HepG2 (cell line): ENCODE data around the gene TTPAL. TPM values are rescaled to one million over a fixed set of nuclear protein-coding genes. Genes with fewer than 3 reads are reported as not detected.
A peak's percentile ranks its signal among the peaks of the same experiment; 100 is the strongest.

ENCODE experiments used
- ARID5B ChIP-seq: IDR thresholded peaks from 2 replicates; pipeline ENCODE4 v1.4.0; 2020; ENCODE audit warnings: mild to moderate bottlenecking, missing genetic modification reagents
- CEBPG ChIP-seq: IDR thresholded peaks from 2 replicates; pipeline ENCODE4 v1.6.1; 2016
- DBP ChIP-seq: sonication (generic); formaldehyde crosslinking; IDR thresholded peaks from 2 replicates; pipeline ENCODE4 v1.4.0; 2020; ENCODE audit warnings: missing genetic modification reagents; ENCODE audit errors: not compliant biosample characterization
- GZF1 ChIP-seq: sonication (generic); formaldehyde crosslinking; IDR thresholded peaks from 2 replicates; pipeline ENCODE4 v1.5.1; 2020; ENCODE audit warnings: mild to moderate bottlenecking, missing genetic modification reagents
- HNF4A ChIP-seq: sonication (generic); formaldehyde crosslinking; IDR thresholded peaks from 2 replicates; pipeline ENCODE4 v1.4.0; 2020; ENCODE audit warnings: missing genetic modification reagents
- IRX3 ChIP-seq: sonication (generic); formaldehyde crosslinking; IDR thresholded peaks from 2 replicates; pipeline ENCODE4 v1.8.1; 2023; ENCODE audit warnings: mild to moderate bottlenecking, low read depth, missing genetic modification reagents, borderline replicate concordance
- KLF16 ChIP-seq, 2 experiments: sonication (generic) in 1 of 2; formaldehyde crosslinking in 1 of 2; IDR thresholded peaks; 2 replicates each; pipeline versions ENCODE4 v1.6.1 to v1.8.0; 2016 to 2023; ENCODE audit warnings: missing genetic modification reagents in 2 of 2, missing compliant biosample characterization in 1 of 2
- KLF6 ChIP-seq: IDR thresholded peaks from 2 replicates; pipeline ENCODE4 v1.8.0; 2016; ENCODE audit warnings: missing biosample characterization, missing genetic modification reagents
- MTERF4 ChIP-seq: sonication (generic); formaldehyde crosslinking; IDR thresholded peaks from 2 replicates; pipeline ENCODE4 v1.8.0; 2023; ENCODE audit warnings: mild to moderate bottlenecking, missing genetic modification reagents
- NCOA5 ChIP-seq: sonication (generic); formaldehyde crosslinking; IDR thresholded peaks from 2 replicates; pipeline ENCODE4 v1.4.0; 2020; ENCODE audit warnings: missing genetic modification reagents
- POLR2AphosphoS5 ChIP-seq: IDR thresholded peaks from 2 replicates; pipeline ENCODE4 v1.6.1; 2012; ENCODE audit warnings: low read depth, low read length
- PPARG ChIP-seq: conservative IDR thresholded peaks from 2 replicates; pipeline ENCODE4 v1.6.1; 2016; ENCODE audit warnings: missing biosample characterization, missing genetic modification reagents
- SCMH1 ChIP-seq: sonication (generic); formaldehyde crosslinking; IDR thresholded peaks from 2 replicates; pipeline ENCODE4 v1.9.0; 2021; ENCODE audit warnings: missing genetic modification reagents, mild to moderate bottlenecking, borderline replicate concordance
- TEAD3 ChIP-seq: optimal IDR thresholded peaks from 2 replicates; pipeline ENCODE3; 2016; ENCODE audit warnings: borderline replicate concordance
- USF2 ChIP-seq, 2 experiments: sonication (generic) in 1 of 2; formaldehyde crosslinking in 1 of 2; IDR thresholded peaks; 2 replicates each; pipeline versions ENCODE4 v1.5.1 to v1.6.1; 2011 to 2020; ENCODE audit warnings: borderline replicate concordance in 1 of 2, low read depth in 1 of 2, low read length in 1 of 2, mild to moderate bottlenecking in 1 of 2, missing genetic modification reagents in 1 of 2, moderate library complexity in 1 of 2
- ZBTB33 ChIP-seq: sonication (generic); formaldehyde crosslinking; IDR thresholded peaks from 2 replicates; pipeline ENCODE4 v1.4.0; 2020; ENCODE audit warnings: missing genetic modification reagents
- ZNF17 ChIP-seq: sonication (generic); formaldehyde crosslinking; IDR thresholded peaks from 2 replicates; pipeline ENCODE4 v1.5.0; 2020; ENCODE audit warnings: mild to moderate bottlenecking, missing genetic modification reagents
- ZNF354B ChIP-seq: sonication (generic); formaldehyde crosslinking; IDR thresholded peaks from 2 replicates; pipeline ENCODE4 v1.8.0; 2022; ENCODE audit warnings: mild to moderate bottlenecking, missing genetic modification reagents
- polyA plus RNA-seq, 8 experiments: library from polyadenylated mRNA; depleted of rRNA in 3 of 8; stranded (reverse) in 7 of 8; unstranded in 1 of 8; fragments of >200 nt; fragmentation: Illumina TruSeq in 4 of 8; extraction: Trizol in 4 of 8; gene quantifications; 2 replicates each; pipeline versions ENCODE4 v1.2.1 to v1.2.3, GENCODE V29; 2011 to 2016; ENCODE audit warnings: low read depth in 4 of 8, missing spikeins in 1 of 8, mixed read lengths in 1 of 8; ENCODE audit not compliant: insufficient read depth in 1 of 8
- total RNA-seq, 5 experiments: library from RNA; depleted of rRNA; stranded (reverse); fragments of >200 nt; fragmentation: Illumina TruSeq; extraction: Trizol; gene quantifications; 2 replicates each; pipeline ENCODE4 v1.2.3, GENCODE V29; 2016; ENCODE audit warnings: low read depth in 1 of 5

TTPAL gene
- total and polyA plus RNA-seq, 2 of the 13 experiments (the other 11 are each of a cell fraction or from before 2014, with no cell fraction given): 4.3 to 18.8 TPM

- TF ChIP-seq MTERF4 (CRISPR knock-in tag) (peak; percentile 25; the same call in 1 of the 2 replicates), CEBPG (CRISPR knock-in tag) (peak; percentile 100), PPARG (CRISPR knock-in tag) (peak; percentile 85), ARID5B (CRISPR knock-in tag) (peak; percentile 99), USF2 (IDR thresholded peaks at IDR 0.05; ENCODE audit: low read depth, low read length) (no peak), USF2 (CRISPR knock-in tag; IDR thresholded peaks at IDR 0.05; ENCODE audit: borderline replicate concordance) (no peak), HNF4A (CRISPR knock-in tag) (peak; percentile 77), TEAD3 (CRISPR knock-in tag) (peak; percentile 91), SCMH1 (CRISPR knock-in tag) (no peak), NCOA5 (no peak), DBP (CRISPR knock-in tag) (no peak), ZNF354B (peak; percentile 88), KLF6 (peak; percentile 72; the same call in 1 of the 2 replicates), IRX3 (CRISPR knock-in tag) (0 out of 2 replicates have a peak, but pooled peaks have one; percentile 67), ZNF17 (no peak), GZF1 (CRISPR knock-in tag) (peak; percentile 45; the same call in 1 of the 2 replicates), POLR2AphosphoS5 (peak; percentile 70), ZBTB33 (CRISPR knock-in tag) (peak; percentile 70; the same call in 1 of the 2 replicates), KLF16 (CRISPR knock-in tag; IDR thresholded peaks at IDR 0.05) (peak in 1 of 2 experiments; percentile 97; a peak in 2 of 4 replicates)
These were observed 47.3 kb upstream of the TTPAL start (continued) for GRCh38 chr20:44428174-44429016.
